Sigmoid colon (tissue), 7 donors: ENCODE data around the gene SUSD6. TPM values are rescaled to one million over a fixed set of nuclear protein-coding genes. Genes with fewer than 3 reads are reported as not detected.
A peak's percentile ranks its signal among the peaks of the same experiment; 100 is the strongest.

Experiments used
- DNase-seq: peaks from one replicate; pipeline ENCODE4 v3.0.0-alpha.2; 2019
- H3K27ac ChIP-seq, 4 donors: fragments of 200-600 bp; sonication (generic); one replicate each; pipeline ENCODE4 v1.5.1; 2016 to 2019; ENCODE audit warnings: mild to moderate bottlenecking in 1 of 4
- H3K27me3 ChIP-seq, 3 donors: fragments of 200-600 bp; sonication (generic); one replicate each; pipeline ENCODE4 v1.5.1; 2019; ENCODE audit warnings: mild to moderate bottlenecking in 1 of 3
- H3K36me3 ChIP-seq, 4 donors: fragments of 200-600 bp; sonication (generic); one replicate each; pipeline ENCODE4 v1.5.1; 2016 to 2019
- H3K4me1 ChIP-seq, 4 donors: fragments of 200-600 bp; sonication (generic); one replicate each; pipeline ENCODE4 v1.5.1; 2017 to 2019
- H3K4me3 ChIP-seq, 4 donors: fragments of 200-600 bp; sonication (generic); one replicate each; pipeline ENCODE4 v1.5.1; 2017 to 2019; ENCODE audit warnings: mild to moderate bottlenecking in 2 of 4, moderate library complexity in 1 of 4
- H3K9me3 ChIP-seq, 4 donors: fragments of 200-600 bp in 3 of 4; sonication (generic) in 3 of 4; one replicate each; pipeline versions ENCODE4 v1.5.1 to v1.6.1; 2013 to 2019
- CTCF ChIP-seq, 4 experiments: fragments of 450-650 bp in 3 of 4; fragments of 200-600 bp in 1 of 4; IDR thresholded peaks; one replicate each; pipeline ENCODE4 v1.5.1; 2016 to 2019; ENCODE audit warnings: antibody characterized with exemption in 4 of 4, mild to moderate bottlenecking in 3 of 4, moderate library complexity in 2 of 4
- EP300 ChIP-seq, 4 donors: sonication (generic); formaldehyde crosslinking; IDR thresholded peaks; one replicate each; pipeline ENCODE4 v1.6.1; 2017; ENCODE audit warnings: antibody characterized with exemption in 4 of 4
- POLR2A ChIP-seq, 2 donors: fragments of 450-650 bp; IDR thresholded peaks; one replicate each; pipeline ENCODE4 v1.6.1; 2016; ENCODE audit warnings: antibody characterized with exemption in 2 of 2, mild to moderate bottlenecking in 2 of 2, moderate library complexity in 2 of 2
- POLR2AphosphoS5 ChIP-seq, 4 donors: sonication (generic); formaldehyde crosslinking; IDR thresholded peaks; one replicate each; pipeline ENCODE4 v1.6.1; 2017; ENCODE audit warnings: antibody characterized with exemption in 4 of 4
- WGBS, 2 donors: extraction: QIAGEN DNeasy Blood & Tissue Kit; methylation state at CpG; one replicate each; pipeline ENCODE4 v1.1.7; 2013; 5-methylcytosine and 5-hydroxymethylcytosine counted together
- intact Hi-C: fragments of 100-400 bp; cut with DNase I; formaldehyde crosslinking; loops from one replicate; pipeline ENCODE4 v1.15.1; 2023
- polyA plus RNA-seq, 3 donors: library from polyadenylated mRNA; stranded (reverse); fragments of 200-250 nt; gene quantifications; one replicate each; pipeline ENCODE4 v1.2.3, GENCODE V29; 2013
- total RNA-seq, 4 donors: library from RNA; depleted of rRNA; stranded (reverse); fragments of >200 nt; gene quantifications; one replicate each; pipeline ENCODE4 v1.1.0, GENCODE V29; 2016
- donor health status: healthy with polysubstance abuse.
- donor health status: Bipolar disorder and iron deficiency.
- donor health status: healthy.

Gene SUSD6
- total and polyA plus RNA-seq, 7 donors = 5.4 to 62.0 (median 13.9) TPM

GRCh38 chr14:69617796-69618195 is 6.4 kb downstream of the SUSD6 start:
- Histone ChIP-seq H3K9me3 (no peaks in the 10 kb centered on the region), H3K36me3 (no peaks in the 10 kb centered on the region), H3K27me3 (no peaks in the 10 kb centered on the region), H3K4me3 (no peak overlapping the region), H3K27ac (peak overlapping the region; percentile 28 to 100 (median 98)), H3K4me1 (peaks cover 0 to 96% (median 88%) of the 10 kb centered on the region in 4 donors)
- intact Hi-C loops = loop anchor here (5.0 kb wide), 1 partner anchor 50 kb away; no protein-coding TSS in a partner anchor
- 40 to 85% methylated on average over 1 of the region's 1 CpG for WGBS, 2 donors
- TF ChIP-seq CTCF (IDR thresholded peaks at IDR 0.05) (no peak), EP300 (IDR thresholded peaks at IDR 0.05) (no peak), POLR2A (IDR thresholded peaks at IDR 0.05) (no peak), POLR2AphosphoS5 (IDR thresholded peaks at IDR 0.05) (no peak)
- no peak for DNase-seq

GRCh38 chr14:69619012-69619411 is 7.6 kb downstream of the SUSD6 start:
- peak overlapping the region; percentile 30 to 100 (median 98) for H3K27ac ChIP-seq
- WGBS, 2 donors = 72 to 82% methylated on average over 4 of the region's 4 CpGs
- H3K4me1 ChIP-seq = peaks cover 0 to 94% (median 76%) of the 10 kb centered on the region in 4 donors
- DNase-seq = no peak
- H3K9me3 ChIP-seq = no peaks in the 10 kb centered on the region
- H3K36me3 ChIP-seq = no peaks in the 10 kb centered on the region
- H3K27me3 ChIP-seq = no peaks in the 10 kb centered on the region
- no peak overlapping the region for H3K4me3 ChIP-seq
- TF ChIP-seq POLR2AphosphoS5 (IDR thresholded peaks at IDR 0.05) (no peak), POLR2A (IDR thresholded peaks at IDR 0.05) (no peak), CTCF (IDR thresholded peaks at IDR 0.05) (no peak), EP300 (IDR thresholded peaks at IDR 0.05) (no peak)
- intact Hi-C loops = loop anchor here (5.0 kb wide), 1 partner anchor 48 kb away; no protein-coding TSS in a partner anchor

- Histone ChIP-seq H3K4me3 (no peak overlapping the region), H3K4me1 (peaks cover 0 to 93% (median 66%) of the 10 kb centered on the region in 4 donors), H3K9me3 (no peaks in the 10 kb centered on the region), H3K27ac (peak overlapping the region in 3 of 4 donors; percentile 13 to 99 (median 21)), H3K27me3 (no peaks in the 10 kb centered on the region), H3K36me3 (no peaks in the 10 kb centered on the region)
- no peak for TF ChIP-seq POLR2A (IDR thresholded peaks at IDR 0.05)
- no peak for TF ChIP-seq EP300 (IDR thresholded peaks at IDR 0.05)
- no peak for TF ChIP-seq CTCF (IDR thresholded peaks at IDR 0.05)
- TF ChIP-seq POLR2AphosphoS5 (IDR thresholded peaks at IDR 0.05) = no peak
- DNase-seq = no peak
- intact Hi-C loops = no loop called here
- 71 to 84% methylated on average over 5 of the region's 5 CpGs for WGBS, 2 donors
Measured at GRCh38 chr14:69620211-69620611, 8.8 kb downstream of the SUSD6 start.

- no peak for DNase-seq
- intact Hi-C loops = no loop called here
- Histone ChIP-seq H3K4me1 (peaks cover 0 to 93% (median 67%) of the 10 kb centered on the region in 4 donors), H3K27ac (peak overlapping the region in 2 of 4 donors; percentile 13 to 21), H3K36me3 (no peaks in the 10 kb centered on the region), H3K9me3 (no peaks in the 10 kb centered on the region), H3K4me3 (no peak overlapping the region), H3K27me3 (no peaks in the 10 kb centered on the region)
- TF ChIP-seq EP300 (IDR thresholded peaks at IDR 0.05) = no peak
- TF ChIP-seq POLR2A (IDR thresholded peaks at IDR 0.05) = no peak
- no peak for TF ChIP-seq CTCF (IDR thresholded peaks at IDR 0.05)
- TF ChIP-seq POLR2AphosphoS5 (IDR thresholded peaks at IDR 0.05) = no peak
- WGBS, 2 donors = 89 to 91% methylated on average over 2 of the region's 2 CpGs
Measured at GRCh38 chr14:69620981-69621380, 9.6 kb downstream of the SUSD6 start.

GRCh38 chr14:69624136-69624535 is 12.7 kb downstream of the SUSD6 start:
- WGBS, 2 donors = 94 to 97% methylated on average over 4 of the region's 4 CpGs
- H3K9me3 ChIP-seq = no peaks in the 10 kb centered on the region
- H3K36me3 ChIP-seq = no peaks in the 10 kb centered on the region
- no peak overlapping the region for H3K27ac ChIP-seq
- H3K4me3 ChIP-seq = no peak overlapping the region
- no peaks in the 10 kb centered on the region for H3K27me3 ChIP-seq
- DNase-seq = no peak
- peaks cover 0 to 90% (median 46%) of the 10 kb centered on the region in 4 donors for H3K4me1 ChIP-seq
- intact Hi-C loops = no loop called here
- TF ChIP-seq POLR2AphosphoS5 (IDR thresholded peaks at IDR 0.05) (no peak), POLR2A (IDR thresholded peaks at IDR 0.05) (no peak), EP300 (IDR thresholded peaks at IDR 0.05) (no peak), CTCF (IDR thresholded peaks at IDR 0.05) (no peak)
